Gastrocnemius medialis (tissue), 4 donors: ENCODE measurements around the gene GNAT3. TPM values are rescaled to one million over a fixed set of nuclear protein-coding genes. Genes with fewer than 3 reads are reported as not detected.

Experiments
- ATAC-seq, 2 donors: fragments of 150-250 bp; one replicate each; pipeline ENCODE4 v1.9.1; 2016
- DNase-seq, 2 donors: peaks; one replicate each; pipeline ENCODE4 v3.0.0-alpha.2; 2019
- H3K27ac ChIP-seq, 4 donors: fragments of 200-600 bp; sonication (generic); 1 replicate in 1 of 4; 2 replicates in 3 of 4; pipeline ENCODE4 v1.5.1; 2016 to 2018; ENCODE audit warnings: mild to moderate bottlenecking in 2 of 4, moderate library complexity in 1 of 4
- H3K27me3 ChIP-seq, 3 donors: fragments of 200-600 bp; sonication (generic) in 2 of 3; 1 replicate in 1 of 3; 2 replicates in 2 of 3; pipeline versions ENCODE4 v1.5.1 to v1.6.0; 2016 to 2019; ENCODE audit warnings: mild to moderate bottlenecking in 1 of 3, moderate library complexity in 1 of 3
- H3K36me3 ChIP-seq, 2 donors: fragments of 200-600 bp; sonication (generic) in 1 of 2; one replicate each; pipeline ENCODE4 v1.5.1; 2017 to 2018
- H3K4me1 ChIP-seq, 2 donors: fragments of 200-600 bp; sonication (generic) in 1 of 2; one replicate each; pipeline ENCODE4 v1.5.1; 2016 to 2017; ENCODE audit warnings: mild to moderate bottlenecking in 2 of 2
- H3K4me3 ChIP-seq, 4 donors: fragments of 200-600 bp; sonication (generic) in 3 of 4; 1 replicate in 1 of 4; 2 replicates in 3 of 4; pipeline ENCODE4 v1.5.1; 2016 to 2019; ENCODE audit warnings: mild to moderate bottlenecking in 2 of 4
- H3K9me3 ChIP-seq, 3 donors: fragments of 200-600 bp; sonication (generic) in 2 of 3; 1 replicate in 1 of 3; 2 replicates in 2 of 3; pipeline ENCODE4 v1.5.1; 2016 to 2019
- CTCF ChIP-seq, 5 experiments: fragments of 450-650 bp in 3 of 5; fragments of 200-600 bp in 2 of 5; sonication (generic) in 2 of 5; IDR thresholded peaks in 4 of 5; conservative IDR thresholded peaks in 1 of 5; 1 replicate in 4 of 5; 2 replicates in 1 of 5; pipeline ENCODE4 v1.5.1; 2016 to 2019; ENCODE audit warnings: antibody characterized with exemption in 5 of 5, mild to moderate bottlenecking in 3 of 5, moderate library complexity in 3 of 5
- POLR2A ChIP-seq, 2 donors: fragments of 450-650 bp; IDR thresholded peaks; one replicate each; pipeline ENCODE4 v1.6.1; 2017; ENCODE audit warnings: antibody characterized with exemption in 2 of 2, mild to moderate bottlenecking in 2 of 2, moderate library complexity in 2 of 2
- in situ Hi-C, 4 donors: fragments of 200-750 bp; cut with MboI; loops; one replicate each; pipeline versions ENCODE4 v1.15.0 to v1.8.0; 2017; ENCODE audit warnings: low sequenced_read_pairs in 4 of 4
- intact Hi-C: fragments of 100-400 bp; cut with DNase I; formaldehyde crosslinking; loops from one replicate; pipeline ENCODE4 v1.15.1; 2023; ENCODE audit warnings: low total_unique reads
- total RNA-seq, 4 donors: library from RNA; depleted of rRNA; stranded (reverse); fragments of >200 nt; gene quantifications; one replicate each; pipeline versions ENCODE4 v1.1.0 to v1.2.3, GENCODE V29; 2016

Gene GNAT3
- total RNA-seq, result not detected

GRCh38 chr7:80511964-80512363 is at the start of gene GNAT3:
TSS of gene GNAT3 (minus strand) at chr7:80512064. CDS start at chr7:80511926, 138 bp downstream.
- Histone ChIP-seq H3K9me3 (no peaks in the 10 kb centered on the region), H3K27ac (no peak within 1 kb of the TSS), H3K4me3 (no peak within 1 kb of the TSS), H3K4me1 (peaks cover 0 to 7% of the 10 kb centered on the region in 2 donors), H3K27me3 (no peaks in the 10 kb centered on the region), H3K36me3 (no peaks in the 10 kb centered on the region)
- TF ChIP-seq CTCF (IDR thresholded peaks at IDR 0.05 in 4 of 5, conservative IDR thresholded peaks at IDR 0.05 in 1 of 5) (no peak), POLR2A (IDR thresholded peaks at IDR 0.05) (no peak)
- intact Hi-C loops (no loop called here), in situ Hi-C loops (loop anchor here in 1 of 4 donors (10.0 kb wide), 1 partner anchor 53 kb away; no protein-coding TSS in a partner anchor)
- no peak for ATAC-seq
- no peak for DNase-seq

- Histone ChIP-seq H3K9me3 (peaks cover 0 to 16% (median 0%) of the 10 kb centered on the region in 3 donors), H3K4me1 (no peaks in the 10 kb centered on the region), H3K36me3 (peaks cover 0 to 6% of the 10 kb centered on the region in 2 donors), H3K27ac (no peak overlapping the region), H3K4me3 (no peak overlapping the region), H3K27me3 (no peaks in the 10 kb centered on the region)
- TF ChIP-seq POLR2A (IDR thresholded peaks at IDR 0.05) (no peak), CTCF (IDR thresholded peaks at IDR 0.05 in 4 of 5, conservative IDR thresholded peaks at IDR 0.05 in 1 of 5) (no peak)
- ATAC-seq (no peak), DNase-seq (no peak)
- intact Hi-C loops, result no loop called here
- in situ Hi-C loops, result loop anchor here in 1 of 4 donors (10.0 kb wide), 1 partner anchor 63 kb away; no protein-coding TSS in a partner anchor
Measured at GRCh38 chr7:80558116-80558515, 46.3 kb upstream of the GNAT3 start.

- H3K4me1 ChIP-seq, result peaks cover 7 to 35% of the 10 kb centered on the region in 2 donors
- ATAC-seq, result no peak
- H3K4me3 ChIP-seq, result no peak overlapping the region
- in situ Hi-C loops (loop anchor here in 1 of 4 donors (10.0 kb wide), 1 partner anchor 57 kb away; no protein-coding TSS in a partner anchor), intact Hi-C loops (no loop called here)
- TF ChIP-seq CTCF (IDR thresholded peaks at IDR 0.05 in 4 of 5, conservative IDR thresholded peaks at IDR 0.05 in 1 of 5) (no peak), POLR2A (IDR thresholded peaks at IDR 0.05) (no peak)
- no peaks in the 10 kb centered on the region for H3K27me3 ChIP-seq
- no peak for DNase-seq
- H3K9me3 ChIP-seq, result no peaks in the 10 kb centered on the region
- H3K27ac ChIP-seq, result peak overlapping the region; percentile 11 to 69 (median 52)
- no peaks in the 10 kb centered on the region for H3K36me3 ChIP-seq
Measured at GRCh38 chr7:80552031-80552694, 40.3 kb upstream of the GNAT3 start.

- Histone ChIP-seq H3K4me3 (no peak overlapping the region), H3K9me3 (no peaks in the 10 kb centered on the region), H3K4me1 (peaks cover 7 to 35% of the 10 kb centered on the region in 2 donors), H3K27ac (peak overlapping the region; percentile 2 to 69 (median 36)), H3K27me3 (no peaks in the 10 kb centered on the region), H3K36me3 (no peaks in the 10 kb centered on the region)
- in situ Hi-C loops (loop anchor here in 1 of 4 donors (10.0 kb wide), 1 partner anchor 55 kb away; no protein-coding TSS in a partner anchor), intact Hi-C loops (no loop called here)
- TF ChIP-seq POLR2A (IDR thresholded peaks at IDR 0.05), result no peak
- TF ChIP-seq CTCF (IDR thresholded peaks at IDR 0.05 in 4 of 5, conservative IDR thresholded peaks at IDR 0.05 in 1 of 5), result no peak
- DNase-seq (no peak), ATAC-seq (no peak)
Measured at GRCh38 chr7:80550005-80550404, 38.1 kb upstream of the GNAT3 start.
